ENCODE data around the gene GABRB1.

GRCh38 chr4:47185761-47186160 is 154.4 kb downstream of the GABRB1 start:
- no peak for TF ChIP-seq CTCF (IDR thresholded peaks at IDR 0.05)
- TF ChIP-seq EZH2 (IDR thresholded peaks at IDR 0.05; ENCODE audit: borderline replicate concordance, insufficient read depth, low read depth, low read length, poor library complexity, severe bottlenecking), result no peak

Data from B cell (primary cell).